ENCODE measurements around the gene ZFHX3. TPM values are rescaled to one million over a fixed set of nuclear protein-coding genes. Genes with fewer than 3 reads are reported as not detected.

ZFHX3 gene
- total and polyA plus RNA-seq, 10 of the 15 experiments (the other 5 are each of a cell fraction or from before 2014, with no cell fraction given), result 0.68 to 8.6 (median 2.0) TPM

- TF ChIP-seq CUX1 (IDR thresholded peaks at IDR 0.05; ENCODE audit: insufficient replicate concordance, low read depth, low read length) (no peak), CHD4 (IDR thresholded peaks at IDR 0.05) (no peak), PBX3 (IDR thresholded peaks at IDR 0.05; ENCODE audit: insufficient replicate concordance, low read depth, low read length) (no peak), RBBP5 (conservative IDR thresholded peaks at IDR 0.05) (no peak)
Observed at GRCh38 chr16:72827866-72828265, 220.1 kb downstream of the ZFHX3 start (continued).

- no peaks in the 10 kb centered on the region for H3K27me3 ChIP-seq (replicated peaks in 1 of 2; ENCODE audit: control insufficient read depth in 2 of 2, insufficient read depth in 2 of 2, low read length in 1 of 2)
- peaks cover 3% of the 10 kb centered on the region; the same call in 1 of the 2 replicates for H3K4me1 ChIP-seq (ENCODE audit: control insufficient read depth, insufficient read depth, low read length)
- ChIA-PET CTCF (interaction anchor here (0.7 kb wide), 1 partner anchor 1134 kb away, joined by 3 read pairs; no protein-coding TSS in a partner anchor), RAD21 (ENCODE audit: unreplicated experiment) (no interaction called here), SMC1A (ENCODE audit: uncharacterized antibody, unreplicated experiment) (interaction anchor here (1.0 to 1.3 kb wide), 2 partner anchors 23 to 324 kb away, joined by 3 read pairs; no protein-coding TSS in a partner anchor), POLR2A (interaction anchor here (0.6 kb wide), 1 partner anchor 31 kb away, joined by 6 read pairs; no protein-coding TSS in a partner anchor)
- ATAC-seq (no peak), DNase-seq (ENCODE audit: low read depth, low spot score) (no peak), FAIRE-seq (no peak)
- BruUV-seq (replicated peaks), result no TSS peak
- H3K4me2 ChIP-seq (ENCODE audit: control insufficient read depth, insufficient read depth), result no peak overlapping the region
- intact Hi-C loops (cut with micrococcal nuclease; ENCODE audit: unreplicated experiment) (no loop called here), in situ Hi-C loops (cut with MboI) (no loop called here)
- H4K20me1 ChIP-seq (ENCODE audit: control insufficient read depth, insufficient read depth), result no peaks in the 10 kb centered on the region
- 92% methylated on average over 11 of the region's 11 CpGs for WGBS (ENCODE audit: insufficient coverage, insufficient replicate concordance, low lambda C conversion rate, missing lambda C conversion rate)
- no peak overlapping the region for H3K9ac ChIP-seq (ENCODE audit: control insufficient read depth, insufficient read depth, low read length)
- H3K9me3 ChIP-seq (replicated peaks; ENCODE audit: control insufficient read depth, insufficient read depth, low read length), result no peaks in the 10 kb centered on the region
- no peaks in the 10 kb centered on the region for H3K79me2 ChIP-seq (ENCODE audit: control insufficient read depth, insufficient read depth, low read length)
- no peak overlapping the region for H3K4me3 ChIP-seq
- no peak overlapping the region for H3K27ac ChIP-seq (ENCODE audit: control insufficient read depth, insufficient read depth)
- no peaks in the 10 kb centered on the region; a peak in 2 of 4 replicates for H3K36me3 ChIP-seq (ENCODE audit: control insufficient read depth in 2 of 2, insufficient read depth in 2 of 2, low read length in 1 of 2)
- no peak overlapping the region for H2AFZ ChIP-seq (ENCODE audit: control insufficient read depth, low read depth, low read length)
- TF ChIP-seq KDM1A (IDR thresholded peaks at IDR 0.05; ENCODE audit: borderline replicate concordance), result no peak
- TF ChIP-seq RFX5 (IDR thresholded peaks at IDR 0.05; ENCODE audit: low read depth, low read length), result no peak
- TF ChIP-seq ZBTB11 (CRISPR knock-in tag; IDR thresholded peaks at IDR 0.05), result no peak
- no peak for TF ChIP-seq ELK1 (IDR thresholded peaks at IDR 0.05; ENCODE audit: low read depth, low read length)
- no peak for TF ChIP-seq BCL11A (IDR thresholded peaks at IDR 0.05; ENCODE audit: low read depth, low read length)
- no peak for TF ChIP-seq NR2C2 (IDR thresholded peaks at IDR 0.05; ENCODE audit: borderline replicate concordance, control insufficient read depth, insufficient read length, low read depth)
Observed at GRCh38 chr16:72825912-72826621, 221.9 kb downstream of the ZFHX3 start.
